ENCODE results near the gene UBQLN4.
"Not testable (repeated sequence)": the region's sequence is repeated elsewhere in the genome, so short reads cannot be mapped to it uniquely, and the experiment has no call there.

The UBQLN4 gene

GRCh38 chr1:156060937-156061636 lies 7.5 kb upstream of the UBQLN4 start, which contains the start of gene RAB25:
Gene RAB25 (plus strand): TSS chr1:156061160. CDS start chr1:156061401, 241 bp downstream.
- DNase-seq (ENCODE audit: low read depth) = no peak

GRCh38 chr1:156056326-156056849 lies 2.8 kb upstream of the UBQLN4 start:
- no peak for DNase-seq (ENCODE audit: low read depth)

- no peak for DNase-seq (ENCODE audit: low read depth)
These were observed 1.9 kb upstream of the UBQLN4 start for GRCh38 chr1:156055281-156056048.

GRCh38 chr1:156054500-156055280 lies 1.1 kb upstream of the UBQLN4 start, which contains the start of gene LAMTOR2:
Gene LAMTOR2 (plus strand): TSS chr1:156054782. CDS start chr1:156054890, 108 bp downstream.
- DNase-seq (ENCODE audit: low read depth) = peak; percentile 94

- DNase-seq (ENCODE audit: low read depth) = peak; percentile 69
These were observed 483 bp downstream of the UBQLN4 start for GRCh38 chr1:156052862-156053767.

GRCh38 chr1:156051011-156051725 lies 2.4 kb downstream of the UBQLN4 start:
- no peak for DNase-seq (ENCODE audit: low read depth)

- DNase-seq (ENCODE audit: low read depth) = no peak
These were observed 3.2 kb downstream of the UBQLN4 start for GRCh38 chr1:156050376-156050775.

GRCh38 chr1:156048663-156049258 lies 4.8 kb downstream of the UBQLN4 start:
- DNase-seq (ENCODE audit: low read depth) = no peak

- no peak for DNase-seq (ENCODE audit: low read depth)
These were observed 8.5 kb downstream of the UBQLN4 start for GRCh38 chr1:156045076-156045475.

GRCh38 chr1:156042828-156043227 lies 10.8 kb downstream of the UBQLN4 start:
- no peak for DNase-seq (ENCODE audit: low read depth)

- not testable (repeated sequence) for DNase-seq (ENCODE audit: low read depth)
These were observed 18.6 kb downstream of the UBQLN4 start for GRCh38 chr1:156034991-156035390.

- peak; percentile 23 for DNase-seq (ENCODE audit: low read depth)
These were observed 20.6 kb downstream of the UBQLN4 start for GRCh38 chr1:156033011-156033410.

- DNase-seq (ENCODE audit: low read depth) = no peak
These were observed 27.0 kb downstream of the UBQLN4 start for GRCh38 chr1:156026588-156026987.

GRCh38 chr1:156025876-156026275 lies 27.7 kb downstream of the UBQLN4 start:
- DNase-seq (ENCODE audit: low read depth) = peak; percentile 31

- DNase-seq (ENCODE audit: low read depth) = no peak
These were observed 28.8 kb downstream of the UBQLN4 start for GRCh38 chr1:156024801-156025200.

GRCh38 chr1:156021954-156022353 lies 31.6 kb downstream of the UBQLN4 start:
- DNase-seq (ENCODE audit: low read depth) = no peak

- no peak for DNase-seq (ENCODE audit: low read depth)
These were observed 32.5 kb downstream of the UBQLN4 start for GRCh38 chr1:156021093-156021428.

- peak; percentile 92 for DNase-seq (ENCODE audit: low read depth)
These were observed 33.1 kb downstream of the UBQLN4 start, which contains the start of gene SSR2 for GRCh38 chr1:156020293-156021092. Gene SSR2 (minus strand): TSS chr1:156020951. CDS start chr1:156020167, 784 bp downstream.

- DNase-seq (ENCODE audit: low read depth) = no peak
These were observed 33.7 kb downstream of the UBQLN4 start for GRCh38 chr1:156019946-156020292.
